ENCODE data around the gene MYH15.

The MYH15 gene

DNA sequence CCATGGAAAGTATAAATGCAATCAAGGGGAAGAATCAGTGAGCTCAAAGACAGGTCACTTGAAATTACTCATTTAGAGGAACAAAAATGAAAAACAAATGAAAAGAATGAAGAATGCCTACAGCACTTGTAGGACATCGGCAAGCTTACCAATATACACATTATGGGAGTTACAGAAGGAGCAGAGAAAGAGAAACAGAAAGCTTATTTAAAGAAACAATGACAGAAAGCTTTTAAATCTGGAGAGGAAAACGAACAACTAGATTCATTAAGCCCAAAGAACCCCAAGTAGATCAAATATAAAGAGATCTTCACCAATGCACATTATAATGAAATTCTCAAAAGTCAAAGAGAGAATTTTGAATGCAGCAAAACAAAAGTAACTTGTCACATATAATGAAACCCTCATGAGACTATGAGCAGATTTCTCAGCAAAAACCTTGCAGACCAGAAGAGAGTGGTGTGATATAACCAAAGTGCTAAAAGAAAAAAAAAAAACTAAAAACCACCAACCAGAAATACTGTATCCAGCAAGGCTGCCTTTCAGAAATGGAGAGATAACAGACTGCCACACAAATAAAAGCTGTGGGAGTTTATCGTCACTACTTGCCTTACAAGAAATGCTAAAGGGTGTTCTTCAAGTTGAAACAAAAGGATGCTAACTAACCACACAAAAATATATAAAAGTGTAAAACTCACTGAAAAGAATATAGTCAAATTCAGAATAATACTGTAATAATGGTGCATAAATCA is 63.1 kb downstream of the MYH15 start:
- TF ChIP-seq, protein P1, sequence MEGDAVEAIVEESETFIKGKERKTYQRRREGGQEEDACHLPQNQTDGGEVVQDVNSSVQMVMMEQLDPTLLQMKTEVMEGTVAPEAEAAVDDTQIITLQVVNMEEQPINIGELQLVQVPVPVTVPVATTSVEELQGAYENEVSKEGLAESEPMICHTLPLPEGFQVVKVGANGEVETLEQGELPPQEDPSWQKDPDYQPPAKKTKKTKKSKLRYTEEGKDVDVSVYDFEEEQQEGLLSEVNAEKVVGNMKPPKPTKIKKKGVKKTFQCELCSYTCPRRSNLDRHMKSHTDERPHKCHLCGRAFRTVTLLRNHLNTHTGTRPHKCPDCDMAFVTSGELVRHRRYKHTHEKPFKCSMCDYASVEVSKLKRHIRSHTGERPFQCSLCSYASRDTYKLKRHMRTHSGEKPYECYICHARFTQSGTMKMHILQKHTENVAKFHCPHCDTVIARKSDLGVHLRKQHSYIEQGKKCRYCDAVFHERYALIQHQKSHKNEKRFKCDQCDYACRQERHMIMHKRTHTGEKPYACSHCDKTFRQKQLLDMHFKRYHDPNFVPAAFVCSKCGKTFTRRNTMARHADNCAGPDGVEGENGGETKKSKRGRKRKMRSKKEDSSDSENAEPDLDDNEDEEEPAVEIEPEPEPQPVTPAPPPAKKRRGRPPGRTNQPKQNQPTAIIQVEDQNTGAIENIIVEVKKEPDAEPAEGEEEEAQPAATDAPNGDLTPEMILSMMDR (IDR thresholded peaks at IDR 0.05; ENCODE audit: extremely low read depth, insufficient read depth, missing control alignments) = no peak
- DNase-seq (ENCODE audit: low spot score) = no peak
- in situ Hi-C loops (cut with MboI; ENCODE audit: low pct_unique_long_range_greater_than_20kb, low sequenced_read_pairs, unreplicated experiment) = no loop called here

DNA sequence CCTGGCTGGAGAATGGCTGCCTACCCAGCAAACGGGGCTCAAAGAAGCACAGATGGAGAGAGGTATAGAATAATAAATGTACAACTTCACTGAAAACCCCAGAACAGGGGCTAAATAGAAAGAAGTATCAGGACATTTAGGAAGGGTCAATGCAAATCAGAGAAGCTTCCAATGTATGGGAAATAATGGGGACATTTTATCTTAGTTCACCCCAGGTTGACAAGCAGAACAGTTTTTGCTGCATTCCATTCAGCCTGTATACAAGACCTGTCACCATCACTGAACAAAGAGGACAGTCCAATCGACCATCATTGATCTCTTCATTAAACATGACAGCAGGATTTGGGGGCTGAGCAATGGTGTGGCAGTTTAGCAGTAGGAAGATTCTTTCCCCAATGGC is 68.1 kb downstream of the MYH15 start:
- in situ Hi-C loops (cut with MboI; ENCODE audit: low pct_unique_long_range_greater_than_20kb, low sequenced_read_pairs, unreplicated experiment) = no loop called here
- TF ChIP-seq, protein P1 (IDR thresholded peaks at IDR 0.05; ENCODE audit: extremely low read depth, insufficient read depth, missing control alignments) = no peak

DNA sequence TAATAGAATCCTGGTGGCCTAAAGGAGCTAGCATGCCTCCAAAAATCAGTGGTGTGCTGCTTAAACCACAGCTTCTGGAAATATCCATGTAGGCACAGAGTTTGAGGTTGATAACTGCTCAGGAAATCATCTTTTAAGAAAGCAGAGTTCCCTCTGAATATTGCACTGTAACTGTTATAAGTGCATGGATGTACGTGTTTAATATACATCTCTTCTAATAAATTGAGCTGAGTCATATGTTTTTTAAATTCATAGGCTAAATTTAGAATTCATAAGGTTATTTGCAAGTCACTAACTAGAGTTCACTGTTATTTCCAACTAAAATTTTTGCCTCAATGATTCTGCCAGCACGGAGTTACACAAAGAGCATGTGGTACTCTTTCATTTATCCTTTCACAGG is 68.9 kb downstream of the MYH15 start:
- DNase-seq (ENCODE audit: low spot score) = no peak
- in situ Hi-C loops (cut with MboI; ENCODE audit: low pct_unique_long_range_greater_than_20kb, low sequenced_read_pairs, unreplicated experiment) = no loop called here
- TF ChIP-seq, protein P1 (IDR thresholded peaks at IDR 0.05; ENCODE audit: extremely low read depth, insufficient read depth, missing control alignments) = no peak

More for the DNA sequence above, 68.1 kb downstream of the MYH15 start:
- no peak for DNase-seq (ENCODE audit: low spot score)

DNA sequence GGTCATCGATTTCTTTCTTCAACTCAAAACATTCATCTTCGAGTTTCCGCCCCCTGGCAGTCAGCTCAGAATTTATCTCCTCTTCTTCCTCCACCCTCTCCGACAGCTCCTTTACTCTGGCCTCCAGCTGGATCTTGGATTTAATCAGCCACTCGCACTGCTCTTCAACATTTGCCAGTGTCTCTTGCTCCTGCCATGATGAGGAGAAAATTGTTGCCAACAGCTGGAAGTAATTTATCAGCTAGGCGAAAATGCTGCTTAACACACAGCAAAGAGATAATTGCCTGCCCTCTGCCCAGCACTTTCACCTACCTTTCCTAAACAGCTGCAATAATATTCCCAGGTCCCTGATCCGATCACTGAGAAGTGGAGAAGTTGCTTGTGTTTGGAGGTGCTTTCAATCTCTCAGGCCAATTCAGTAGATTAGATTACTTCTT is 69.3 kb downstream of the MYH15 start:
- in situ Hi-C loops (cut with MboI; ENCODE audit: low pct_unique_long_range_greater_than_20kb, low sequenced_read_pairs, unreplicated experiment) = no loop called here
- TF ChIP-seq, protein P1 (IDR thresholded peaks at IDR 0.05; ENCODE audit: extremely low read depth, insufficient read depth, missing control alignments) = no peak

DNA sequence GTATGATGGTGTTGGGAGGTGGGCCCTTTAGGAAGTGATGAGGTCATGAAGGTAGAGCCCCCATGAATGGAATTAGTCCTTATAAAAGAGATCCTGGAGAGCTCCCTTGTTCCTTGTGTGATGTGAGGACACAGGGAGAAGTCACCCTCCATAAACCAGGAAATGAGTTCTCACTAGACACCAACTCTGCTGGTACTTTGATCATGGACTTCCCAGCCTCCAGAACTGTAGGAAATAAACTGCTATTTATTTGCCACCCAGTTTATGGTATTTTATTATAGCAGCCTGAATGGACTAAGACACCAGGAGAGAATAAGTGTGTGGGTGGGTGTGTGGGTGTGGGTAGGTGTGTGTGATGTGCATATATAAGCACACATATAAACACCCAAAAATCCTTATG is 71.9 kb downstream of the MYH15 start:
- in situ Hi-C loops (cut with MboI; ENCODE audit: low pct_unique_long_range_greater_than_20kb, low sequenced_read_pairs, unreplicated experiment) = no loop called here
- TF ChIP-seq, protein P1 (IDR thresholded peaks at IDR 0.05; ENCODE audit: extremely low read depth, insufficient read depth, missing control alignments) = no peak
- no peak for DNase-seq (ENCODE audit: low spot score)

More for the DNA sequence above, 69.3 kb downstream of the MYH15 start:
- DNase-seq (ENCODE audit: low spot score) = no peak

DNA sequence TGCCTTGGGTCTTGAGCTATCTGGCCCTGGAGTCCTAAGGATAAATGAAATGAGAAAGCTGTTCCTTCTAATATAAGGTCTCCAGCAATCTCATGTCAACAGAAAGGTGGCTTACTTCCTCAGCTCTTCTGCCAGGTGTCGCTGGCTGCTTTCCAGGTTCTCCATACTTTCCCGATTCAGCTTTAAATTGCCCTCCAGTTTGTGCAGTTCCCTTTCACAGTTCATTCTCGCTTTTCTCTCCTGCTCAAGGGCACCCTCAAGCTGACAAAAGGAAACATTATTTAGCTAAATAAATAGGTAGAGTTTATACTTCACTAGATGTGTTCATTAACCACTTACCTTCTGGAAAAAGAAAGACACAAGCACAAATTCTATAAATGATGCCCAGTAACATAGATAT is 73.0 kb downstream of the MYH15 start:
- in situ Hi-C loops (cut with MboI; ENCODE audit: low pct_unique_long_range_greater_than_20kb, low sequenced_read_pairs, unreplicated experiment) = no loop called here
- TF ChIP-seq, protein P1 (IDR thresholded peaks at IDR 0.05; ENCODE audit: extremely low read depth, insufficient read depth, missing control alignments) = no peak
- no peak for DNase-seq (ENCODE audit: low spot score)

All from GM13977 (cell line).